Esophagus muscularis mucosa (tissue), 4 donors: Measurements from ENCODE around the gene PBRM1. TPM values are rescaled to one million over a fixed set of nuclear protein-coding genes. Genes with fewer than 3 reads are reported as not detected.

Experiments used
- DNase-seq: peaks from one replicate; pipeline ENCODE4 v3.0.0-alpha.2; 2017; ENCODE audit errors: extremely low spot score
- H3K27ac ChIP-seq, 4 donors: fragments of 200-600 bp; sonication (generic); replicated peaks in 1 of 4; 1 replicate in 3 of 4; 2 replicates in 1 of 4; pipeline ENCODE4 v1.5.1; 2016 to 2019; ENCODE audit warnings: mild to moderate bottlenecking in 1 of 4
- H3K27me3 ChIP-seq, 4 donors: fragments of 200-600 bp; sonication (generic); one replicate each; pipeline versions ENCODE4 v1.5.1 to v1.6.0; 2016 to 2019
- H3K36me3 ChIP-seq, 4 donors: fragments of 200-600 bp; sonication (generic); one replicate each; pipeline ENCODE4 v1.5.1; 2016 to 2019
- H3K4me1 ChIP-seq, 4 donors: fragments of 200-600 bp; sonication (generic); one replicate each; pipeline ENCODE4 v1.5.1; 2016 to 2019
- H3K4me3 ChIP-seq, 4 donors: fragments of 200-600 bp; sonication (generic); 1 replicate in 2 of 4; 2 replicates in 2 of 4; pipeline ENCODE4 v1.5.1; 2016 to 2019; ENCODE audit warnings: mild to moderate bottlenecking in 4 of 4, moderate library complexity in 1 of 4
- H3K9me3 ChIP-seq, 4 donors: fragments of 200-600 bp; sonication (generic); 1 replicate in 3 of 4; 2 replicates in 1 of 4; pipeline ENCODE4 v1.5.1; 2016 to 2019
- CTCF ChIP-seq, 3 experiments: fragments of 200-600 bp in 2 of 3; fragments of 450-650 bp in 1 of 3; sonication (generic) in 2 of 3; IDR thresholded peaks; one replicate each; pipeline ENCODE4 v1.5.1; 2017 to 2019; ENCODE audit warnings: antibody characterized with exemption in 3 of 3, mild to moderate bottlenecking in 2 of 3, moderate library complexity in 1 of 3
- EP300 ChIP-seq: sonication (generic); formaldehyde crosslinking; IDR thresholded peaks from one replicate; pipeline ENCODE4 v1.6.1; 2017; ENCODE audit warnings: antibody characterized with exemption
- POLR2A ChIP-seq: fragments of 450-650 bp; IDR thresholded peaks from one replicate; pipeline ENCODE4 v1.6.1; 2017; ENCODE audit warnings: antibody characterized with exemption, moderate library complexity, mild to moderate bottlenecking, low read depth
- POLR2AphosphoS5 ChIP-seq, 2 donors: sonication (generic); formaldehyde crosslinking; IDR thresholded peaks; one replicate each; pipeline ENCODE4 v1.6.1; 2017; ENCODE audit warnings: antibody characterized with exemption in 2 of 2
- WGBS: methylation state at CpG from one replicate; pipeline ENCODE4 v1.1.5; 2018; 5-methylcytosine and 5-hydroxymethylcytosine counted together
- intact Hi-C: fragments of 100-400 bp; cut with DNase I; formaldehyde crosslinking; loops from one replicate; pipeline ENCODE4 v1.15.1; 2023
- total RNA-seq, 4 donors: library from RNA; depleted of rRNA; stranded (reverse); fragments of >200 nt; gene quantifications; one replicate each; pipeline versions ENCODE4 v1.1.0 to v1.2.1, GENCODE V29; 2016

The PBRM1 gene
- total RNA-seq, 4 donors from 2014 or later: 79.4 to 99.3 (median 82.8) TPM

DNA sequence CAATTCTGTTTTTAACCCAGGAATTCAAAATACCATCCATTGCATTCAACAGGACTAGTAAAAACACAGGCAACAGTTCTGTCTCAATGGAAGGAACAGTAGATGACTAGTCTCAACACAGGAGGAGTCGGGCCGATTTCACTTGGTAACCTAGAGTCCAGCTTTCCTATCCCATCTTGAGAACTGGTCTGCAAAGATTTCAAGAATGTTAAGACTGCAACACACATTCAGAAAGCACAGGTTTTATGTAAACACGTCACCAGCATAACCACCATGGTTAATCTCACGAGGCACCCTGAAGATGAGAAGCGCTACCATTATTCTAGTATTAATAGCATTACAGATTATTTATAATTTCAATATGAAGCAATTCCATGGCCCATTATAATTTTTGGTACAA is 127.3 kb downstream of the PBRM1 start:
- Histone ChIP-seq H3K36me3 (peaks cover 33 to 91% (median 70%) of the 10 kb centered on the region in 4 donors), H3K27ac (peak overlapping the region in 3 of 4 donors; percentile 6 to 35 (median 11)), H3K27me3 (no peaks in the 10 kb centered on the region), H3K9me3 (no peaks in the 10 kb centered on the region), H3K4me1 (peaks cover 8 to 36% (median 27%) of the 10 kb centered on the region in 4 donors), H3K4me3 (no peak overlapping the region)
- no peak for TF ChIP-seq EP300
- peak in 1 of 2 donors; percentile 26 for TF ChIP-seq POLR2AphosphoS5 (IDR thresholded peaks at IDR 0.05)
- intact Hi-C loops: no loop called here
- WGBS: 79% methylated on average over 5 of the region's 5 CpGs
- no peak for DNase-seq

DNA sequence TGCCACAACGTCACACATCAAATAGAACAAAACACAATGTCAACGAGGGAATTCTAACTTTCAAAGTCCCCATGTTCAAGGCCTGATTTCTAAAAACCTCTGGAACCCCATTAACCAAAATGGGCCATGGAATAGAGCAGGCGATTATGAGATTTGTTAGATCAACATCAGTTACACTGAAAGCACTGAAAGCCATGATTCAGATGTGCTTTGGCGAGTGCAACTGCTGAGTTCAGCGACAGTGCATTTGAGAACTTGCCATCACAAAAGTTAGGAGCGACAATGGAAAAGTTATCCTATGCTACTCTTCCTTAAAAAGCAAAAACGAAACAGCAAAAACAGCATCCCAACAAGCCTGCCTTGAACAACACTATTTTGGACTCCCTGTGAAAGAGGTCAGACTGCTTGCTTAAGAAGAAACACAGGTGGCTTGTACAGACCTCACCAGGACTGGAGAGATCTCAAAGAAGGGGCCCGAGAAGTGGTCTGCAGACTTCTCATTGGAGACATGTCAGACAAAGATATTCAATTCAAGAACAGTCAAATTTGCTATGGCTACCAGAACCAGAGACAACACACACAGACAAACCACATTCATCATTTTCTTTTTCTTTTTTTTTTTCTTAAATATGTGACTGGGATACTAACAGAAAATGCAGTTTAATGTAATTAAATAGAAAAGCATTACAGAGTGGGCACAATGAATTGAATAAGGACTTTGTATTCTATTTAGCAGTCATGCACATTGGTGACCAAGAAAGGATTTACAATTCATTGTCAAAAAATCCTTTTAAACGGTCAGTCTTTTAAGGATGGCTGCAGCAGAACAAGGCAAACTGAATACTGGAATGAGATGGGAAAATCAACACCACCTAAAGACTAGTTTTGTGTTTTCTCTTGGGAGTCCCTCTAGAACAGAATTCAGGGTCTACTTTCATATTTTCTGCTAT is 128.4 kb downstream of the PBRM1 start:
- intact Hi-C loops: no loop called here
- WGBS: 82% methylated on average over 9 of the region's 9 CpGs
- peak overlapping the region in 1 of 4 donors; percentile 35 for H3K27ac ChIP-seq
- no peaks in the 10 kb centered on the region for H3K27me3 ChIP-seq
- no peak for DNase-seq
- peaks cover 8 to 36% (median 27%) of the 10 kb centered on the region in 4 donors for H3K4me1 ChIP-seq
- H3K9me3 ChIP-seq: no peaks in the 10 kb centered on the region
- TF ChIP-seq EP300: no peak
- no peak for TF ChIP-seq CTCF (IDR thresholded peaks at IDR 0.05)
- no peak for TF ChIP-seq POLR2A
- no peak for TF ChIP-seq POLR2AphosphoS5 (IDR thresholded peaks at IDR 0.05)
- no peak overlapping the region for H3K4me3 ChIP-seq
- H3K36me3 ChIP-seq: peaks cover 30 to 91% (median 69%) of the 10 kb centered on the region in 4 donors

GRCh38 chr3:52555056-52555455 is 130.7 kb downstream of the PBRM1 start:
- H3K9me3 ChIP-seq: no peaks in the 10 kb centered on the region
- no peak overlapping the region for H3K4me3 ChIP-seq
- no peaks in the 10 kb centered on the region for H3K27me3 ChIP-seq
- TF ChIP-seq CTCF (IDR thresholded peaks at IDR 0.05): no peak
- no peak for TF ChIP-seq POLR2A
- TF ChIP-seq POLR2AphosphoS5 (IDR thresholded peaks at IDR 0.05): no peak
- TF ChIP-seq EP300: no peak
- 93% methylated on average over 1 of the region's 1 CpG for WGBS
- DNase-seq: no peak
- intact Hi-C loops: no loop called here
- H3K27ac ChIP-seq: no peak overlapping the region
- peaks cover 22 to 91% (median 72%) of the 10 kb centered on the region in 4 donors for H3K36me3 ChIP-seq
- peaks cover 18 to 36% (median 27%) of the 10 kb centered on the region in 4 donors for H3K4me1 ChIP-seq

DNA sequence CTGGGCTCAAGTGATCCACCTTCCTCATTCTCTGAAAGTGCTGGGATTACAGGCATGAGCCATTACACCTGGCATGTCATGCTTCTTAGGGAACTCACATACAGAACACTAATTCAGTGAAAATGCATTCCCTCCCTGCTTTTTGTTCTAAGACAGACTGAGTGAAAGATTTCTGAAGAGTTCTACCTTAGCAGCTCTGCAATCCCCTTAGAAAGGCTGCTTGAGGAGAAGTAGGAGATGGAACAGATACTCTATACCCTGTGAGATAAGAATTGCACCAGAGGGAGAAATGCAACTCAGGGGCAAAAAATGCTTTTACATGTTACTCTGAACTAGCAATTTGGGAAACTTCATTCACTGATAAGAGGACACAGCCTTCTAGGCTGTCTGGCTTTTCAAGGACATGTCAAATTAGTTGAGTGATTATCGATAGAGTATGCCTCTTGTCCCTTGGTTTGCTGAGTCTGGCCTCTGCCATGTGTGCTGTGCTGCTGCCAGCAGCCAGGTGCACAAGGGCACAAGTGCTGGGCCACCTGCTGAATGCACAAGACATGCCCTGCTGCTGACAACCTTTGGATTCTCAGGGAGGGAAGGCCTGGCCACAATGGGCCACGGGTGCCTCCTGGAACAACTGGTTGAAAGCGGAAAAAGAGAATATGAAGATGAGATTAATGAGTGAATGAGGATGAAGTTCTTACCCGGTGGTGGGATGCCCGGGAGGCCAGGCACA is 131.5 kb downstream of the PBRM1 start:
- 95% methylated on average over 5 of the region's 5 CpGs for WGBS
- Histone ChIP-seq H3K9me3 (no peaks in the 10 kb centered on the region), H3K4me1 (peaks cover 18 to 34% (median 26%) of the 10 kb centered on the region in 4 donors), H3K4me3 (no peak overlapping the region), H3K36me3 (peaks cover 27 to 91% (median 72%) of the 10 kb centered on the region in 4 donors), H3K27me3 (no peaks in the 10 kb centered on the region), H3K27ac (no peak overlapping the region)
- intact Hi-C loops: no loop called here
- TF ChIP-seq EP300: no peak
- TF ChIP-seq CTCF (IDR thresholded peaks at IDR 0.05): no peak
- DNase-seq: no peak

DNA sequence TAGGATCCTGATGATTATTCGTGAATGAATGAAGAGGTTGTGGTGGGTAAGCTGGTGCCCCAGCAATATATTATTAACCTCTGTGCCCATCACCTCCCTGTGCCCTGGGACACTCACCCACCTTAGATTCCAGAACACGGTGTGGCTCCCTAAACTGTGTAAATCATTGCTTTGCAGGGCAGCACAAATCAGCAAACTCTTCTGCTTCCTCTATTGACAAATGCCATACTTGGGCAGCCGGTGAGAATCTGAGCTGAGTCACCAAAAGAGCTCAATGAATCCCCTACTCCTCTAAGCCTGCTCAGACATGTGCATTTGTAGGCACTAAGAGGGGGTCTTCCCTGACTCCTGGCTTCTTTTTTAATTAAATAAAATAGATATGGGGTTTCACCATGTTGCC is 133.6 kb downstream of the PBRM1 start:
- Histone ChIP-seq H3K4me3 (no peak overlapping the region), H3K27ac (no peak overlapping the region), H3K27me3 (no peaks in the 10 kb centered on the region), H3K4me1 (peaks cover 9 to 18% (median 12%) of the 10 kb centered on the region in 4 donors), H3K9me3 (no peaks in the 10 kb centered on the region), H3K36me3 (peaks cover 40 to 89% (median 73%) of the 10 kb centered on the region in 4 donors)
- no peak for DNase-seq
- 83% methylated on average over 3 of the region's 3 CpGs for WGBS
- intact Hi-C loops: no loop called here
- TF ChIP-seq EP300: no peak
- TF ChIP-seq POLR2A: no peak
- no peak for TF ChIP-seq CTCF (IDR thresholded peaks at IDR 0.05)
- TF ChIP-seq POLR2AphosphoS5 (IDR thresholded peaks at IDR 0.05): no peak
